HG03097 (cell line): ENCODE measurements around the gene CLRN1.

Source experiments
- ATAC-seq: cut with Tn5 transposase; IDR thresholded peaks from one replicate; pipeline ENCODE4 v1.9.1; 2021; ENCODE audit not compliant: unreplicated experiment, low FRiP score

Gene CLRN1

DNA sequence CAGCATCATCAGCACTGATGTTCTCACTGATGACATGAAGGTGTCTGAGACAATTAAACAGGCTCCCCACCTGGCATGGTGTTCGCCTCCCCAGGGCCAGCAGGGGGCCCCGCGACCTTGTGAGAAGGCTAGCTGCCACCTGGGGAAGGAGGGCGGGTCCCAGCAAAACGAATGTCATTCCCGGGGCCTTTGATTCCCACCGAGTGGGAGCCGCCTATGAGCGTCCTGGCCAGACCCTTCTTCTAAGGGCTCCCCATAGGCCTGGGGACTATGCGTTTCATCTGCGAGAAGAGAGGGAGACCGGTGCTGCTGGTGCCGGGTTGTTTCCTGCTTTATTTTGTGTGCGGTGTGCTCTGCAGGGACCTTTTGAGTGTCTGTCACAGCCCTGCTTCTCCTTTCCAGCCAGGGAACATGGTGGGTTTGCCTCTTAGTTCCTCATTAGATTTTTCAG, 46.8 kb downstream of the CLRN1 start:
- peak; percentile 85 for ATAC-seq

DNA sequence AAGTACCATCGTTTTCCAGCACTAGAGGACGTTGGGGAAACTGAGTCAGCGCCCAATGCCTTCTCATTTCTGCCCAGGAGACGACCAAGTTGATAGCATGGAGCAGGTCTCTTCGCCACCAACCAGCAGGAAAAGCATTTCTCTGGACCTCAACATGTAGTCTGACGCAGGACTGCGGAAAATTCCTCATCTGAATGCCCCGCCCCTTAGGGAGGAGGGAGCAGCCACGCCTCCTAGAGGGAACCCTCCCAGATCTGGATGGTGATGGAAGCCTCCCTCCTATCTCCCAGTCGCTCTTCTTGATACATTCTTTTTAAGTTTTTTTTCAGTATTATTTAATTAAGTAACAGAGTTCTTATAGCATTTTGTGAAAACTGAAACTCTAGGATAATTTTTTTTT, 49.9 kb downstream of the CLRN1 start:
- ATAC-seq, result no peak

DNA sequence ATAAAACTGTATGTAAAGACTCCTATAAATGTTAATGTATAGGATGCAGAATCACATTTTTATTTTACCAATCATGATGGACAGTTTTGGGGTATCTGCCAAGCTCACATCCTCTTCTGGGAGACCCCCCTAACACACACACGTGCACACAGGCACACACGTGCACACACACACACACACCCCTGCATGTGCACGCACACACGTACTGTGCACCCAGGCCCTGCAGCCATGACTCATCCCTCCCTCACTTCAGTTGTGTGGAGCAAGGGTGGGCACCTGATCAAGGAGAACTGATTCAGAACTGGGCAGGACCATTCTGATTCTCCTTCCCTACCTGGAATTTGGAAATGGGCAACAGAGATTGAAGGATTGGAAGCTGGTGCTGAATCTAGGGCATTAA, 51.3 kb downstream of the CLRN1 start:
- ATAC-seq, result no peak

DNA sequence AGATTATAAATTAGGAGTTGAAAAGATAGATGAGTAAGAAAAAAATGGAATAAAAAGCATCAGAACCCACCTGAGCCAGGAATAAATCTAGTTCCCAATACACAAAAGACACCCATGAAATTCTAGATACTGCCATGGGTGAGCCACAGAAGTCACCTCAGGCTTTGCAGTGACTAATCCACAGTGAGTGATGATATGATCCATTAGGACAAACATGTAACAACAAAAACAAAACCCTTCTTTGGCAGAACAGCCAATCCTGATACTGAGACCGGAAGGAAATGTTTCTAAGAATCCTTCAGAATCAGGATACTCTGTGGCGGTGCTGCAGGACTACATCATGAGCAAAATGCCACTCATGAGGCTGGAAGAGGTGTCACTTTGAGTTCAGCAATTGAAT, 52.3 kb downstream of the CLRN1 start:
- ATAC-seq, result no peak

DNA sequence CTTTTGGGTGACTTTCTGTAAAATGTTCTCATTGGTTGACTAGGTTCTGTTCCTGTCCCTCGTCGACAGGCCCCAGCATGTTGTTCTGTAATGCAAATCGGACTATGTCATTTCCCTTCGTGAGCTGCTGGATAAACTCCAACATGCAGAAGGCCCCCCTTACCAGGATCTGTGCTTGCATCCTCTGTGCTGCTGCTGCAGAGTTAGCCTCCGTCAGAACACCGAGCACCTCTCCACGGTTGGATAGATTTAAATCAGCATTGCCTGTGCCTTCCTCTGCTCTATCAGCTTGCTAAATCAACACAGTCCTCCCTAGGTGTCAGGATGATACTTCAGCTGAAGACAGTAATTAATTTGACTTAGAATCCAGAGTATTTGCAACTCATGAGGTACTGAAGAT, 54.6 kb downstream of the CLRN1 start:
- ATAC-seq, result no peak

DNA sequence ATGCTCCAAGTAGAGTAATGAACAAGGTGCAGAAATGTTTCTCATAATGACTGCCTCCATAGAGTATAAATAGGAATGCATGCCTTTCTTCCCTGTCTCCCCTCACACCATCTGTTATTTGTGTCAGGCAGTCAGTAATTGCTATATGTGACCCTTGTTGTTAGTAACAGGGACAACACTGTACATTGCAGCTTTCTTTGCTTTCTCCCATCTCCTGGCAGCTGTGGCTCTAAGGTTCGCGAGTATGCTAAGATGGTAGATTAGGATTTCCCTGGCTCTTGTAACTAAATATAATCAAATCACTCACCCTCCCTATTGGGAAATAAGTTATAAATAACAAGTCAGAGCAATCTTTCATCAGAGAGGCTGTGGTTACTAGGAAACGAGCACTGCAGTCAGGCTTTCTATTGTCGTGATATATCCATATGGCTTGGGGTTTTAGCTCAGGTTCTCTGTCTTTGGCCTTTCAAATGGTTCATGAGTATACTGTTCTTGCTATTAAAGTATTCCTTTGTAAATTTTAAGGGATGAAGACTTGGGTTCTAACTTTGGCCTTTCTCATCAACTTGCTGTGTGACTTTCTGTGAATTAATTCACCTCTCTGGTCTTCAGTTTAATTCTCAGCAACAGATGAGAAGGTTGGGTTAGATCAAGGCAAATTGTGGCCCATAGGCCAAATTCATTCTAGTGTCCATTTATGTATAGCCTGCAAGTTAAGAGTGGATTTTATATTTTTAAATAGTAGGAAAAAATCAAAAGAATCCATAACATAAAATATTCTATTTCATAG, 59.2 kb downstream of the CLRN1 start:
- no peak for ATAC-seq

DNA sequence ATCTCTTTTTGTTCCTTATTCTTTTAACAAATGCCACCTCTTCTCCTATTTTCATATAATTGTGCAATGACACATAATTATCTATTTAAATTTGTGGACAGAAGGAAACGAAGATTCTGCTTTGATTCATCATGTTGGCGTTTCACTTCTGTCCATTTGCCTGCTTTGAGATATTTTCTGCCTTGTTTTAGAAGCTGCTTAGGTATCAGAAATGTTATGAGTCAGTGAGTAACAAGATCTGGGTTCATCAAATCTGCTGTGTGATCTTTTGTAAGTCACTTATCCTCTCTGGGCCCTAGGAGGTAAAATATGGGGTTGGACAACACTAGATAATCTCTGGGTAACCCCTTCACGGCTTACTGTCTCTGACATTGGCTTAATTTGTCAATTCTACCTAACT, 60.0 kb downstream of the CLRN1 start:
- no peak for ATAC-seq

DNA sequence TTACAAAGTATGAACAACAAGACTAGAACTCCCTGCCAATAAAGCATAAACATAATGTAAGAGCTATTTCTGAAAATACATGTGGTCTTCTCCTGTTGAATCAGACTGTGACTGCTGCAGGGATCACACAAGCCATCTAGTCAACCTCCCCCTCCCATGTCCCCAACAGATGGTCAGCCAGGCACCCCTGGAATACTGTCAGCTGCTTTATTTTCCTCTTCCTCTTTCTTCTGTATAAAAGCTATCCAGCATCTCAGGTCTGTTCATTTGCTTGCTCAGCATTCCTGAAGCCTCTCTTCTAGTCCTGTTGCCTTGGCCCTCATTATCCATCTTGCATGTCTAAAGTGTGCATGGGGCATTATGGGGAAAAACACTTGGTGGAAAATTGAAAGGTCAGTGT, 60.8 kb downstream of the CLRN1 start:
- ATAC-seq, result no peak

DNA sequence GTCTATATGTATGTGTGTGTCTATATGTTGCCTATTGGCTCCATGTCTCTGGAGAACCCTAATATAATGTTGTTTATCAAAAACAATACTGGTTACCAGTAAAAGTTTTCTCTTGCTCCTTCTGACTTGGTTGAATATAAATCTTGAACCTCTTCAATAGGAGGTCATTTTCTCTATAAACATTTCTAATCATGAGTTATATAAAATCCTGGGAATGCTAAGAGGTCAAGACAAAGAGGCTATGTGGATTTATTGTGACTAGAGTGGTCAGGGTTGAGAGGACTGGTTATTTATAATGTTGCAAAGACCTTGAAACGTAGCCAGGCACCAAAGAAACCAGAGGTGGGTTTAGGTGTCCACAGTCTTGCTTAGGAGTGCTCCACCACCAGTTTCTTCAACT, 66.1 kb downstream of the CLRN1 start:
- ATAC-seq, result no peak

DNA sequence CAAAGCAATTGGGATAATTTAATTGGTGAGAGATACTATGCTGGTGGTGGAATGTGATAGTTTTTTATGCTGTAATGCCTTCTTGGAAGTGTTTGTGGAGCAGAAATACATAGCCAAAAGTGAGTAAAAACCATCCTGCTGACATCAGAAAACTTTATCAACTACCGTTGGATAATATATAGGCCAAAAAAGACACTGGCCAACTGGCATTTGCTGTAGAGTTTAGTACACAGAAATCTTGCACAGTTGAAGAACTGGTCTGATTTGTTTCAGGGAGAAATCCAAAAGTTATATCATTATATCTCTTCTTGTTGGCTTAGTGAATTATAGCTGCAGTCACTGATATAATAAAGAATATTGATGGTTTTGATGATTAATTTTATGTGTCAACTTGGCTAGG, 66.8 kb downstream of the CLRN1 start:
- no peak for ATAC-seq

DNA sequence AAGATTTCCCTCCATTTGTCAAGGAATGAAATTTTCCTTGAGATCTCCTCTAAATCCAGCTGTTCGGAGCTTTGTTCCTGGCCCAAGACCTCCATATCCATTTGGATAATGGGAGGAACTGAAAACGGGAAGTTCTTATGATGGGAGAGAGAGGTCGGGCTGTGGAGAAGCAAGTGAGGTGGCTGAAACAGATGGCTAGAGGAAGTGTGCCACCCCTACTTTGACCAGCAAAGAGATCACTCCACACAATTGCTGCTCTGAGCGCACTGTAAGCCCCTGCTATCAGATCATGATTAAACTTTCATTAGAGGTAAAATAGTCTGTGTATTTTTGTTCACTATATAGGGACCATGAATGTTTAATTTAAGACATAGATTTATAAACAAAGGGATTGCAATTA, 67.2 kb downstream of the CLRN1 start, which contains the start of gene MINDY4B:
MINDY4B (minus strand) TSS at position 101 of the 400 bp plus-strand sequence; CDS start at position 101, 0 bp downstream.
- no peak for ATAC-seq

DNA sequence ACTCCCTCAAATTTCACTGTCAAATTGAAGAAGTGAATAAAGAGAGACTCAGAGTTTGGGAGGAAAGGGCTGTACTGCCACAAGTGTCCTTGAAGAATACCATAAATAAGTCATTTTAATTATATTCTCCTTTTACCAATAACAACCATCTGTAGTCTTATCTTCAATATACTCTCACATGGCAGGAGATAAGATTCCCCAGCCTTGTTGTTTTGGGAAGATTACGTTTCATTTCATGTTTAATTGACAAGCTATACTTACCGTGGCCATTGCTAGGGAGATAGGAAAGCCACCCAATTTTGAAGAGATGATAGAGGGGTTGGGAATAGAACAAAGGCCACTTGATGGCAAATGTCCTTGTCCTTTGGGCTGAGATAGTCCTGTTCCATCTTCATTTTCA, 69.5 kb downstream of the CLRN1 start:
- ATAC-seq, result no peak

DNA sequence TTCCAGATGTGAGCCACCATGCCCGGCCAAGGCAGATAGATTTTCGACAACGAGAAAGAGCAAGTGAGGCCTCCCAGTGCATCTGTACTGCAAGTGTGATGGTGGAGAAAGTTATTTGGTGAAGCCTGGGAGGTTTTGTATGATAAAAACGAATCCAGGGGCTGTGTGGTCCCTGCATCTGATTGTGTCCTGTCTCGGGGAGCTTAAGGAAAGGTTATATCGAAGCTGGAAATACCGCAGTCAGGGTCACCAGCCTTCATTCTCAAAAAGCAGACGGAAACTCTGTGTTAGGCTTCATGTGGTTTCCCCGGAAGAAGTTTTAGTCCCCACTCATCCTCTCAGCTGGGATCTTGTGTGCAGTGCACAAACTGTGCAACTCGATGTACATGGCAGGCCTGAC, 70.7 kb downstream of the CLRN1 start:
- no peak for ATAC-seq

DNA sequence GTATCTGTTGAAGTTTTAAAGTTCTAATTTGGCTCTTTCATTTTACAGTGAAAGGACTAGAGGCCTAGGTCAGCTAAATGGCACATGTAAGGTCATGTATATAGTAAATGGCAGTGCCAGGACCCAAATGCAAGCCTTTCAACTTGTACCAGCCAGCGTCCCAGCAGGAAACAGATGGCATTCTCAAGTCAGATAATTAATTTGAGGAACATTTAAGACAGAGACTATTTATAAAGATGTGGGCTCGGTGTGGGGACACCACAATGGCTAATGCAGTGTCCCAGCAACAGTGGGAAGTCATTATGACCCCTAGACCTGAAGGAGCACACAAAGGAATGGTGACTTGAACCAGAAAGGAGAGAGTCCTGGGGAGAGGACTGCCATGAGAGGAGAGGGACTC, 73.4 kb downstream of the CLRN1 start:
- no peak for ATAC-seq

DNA sequence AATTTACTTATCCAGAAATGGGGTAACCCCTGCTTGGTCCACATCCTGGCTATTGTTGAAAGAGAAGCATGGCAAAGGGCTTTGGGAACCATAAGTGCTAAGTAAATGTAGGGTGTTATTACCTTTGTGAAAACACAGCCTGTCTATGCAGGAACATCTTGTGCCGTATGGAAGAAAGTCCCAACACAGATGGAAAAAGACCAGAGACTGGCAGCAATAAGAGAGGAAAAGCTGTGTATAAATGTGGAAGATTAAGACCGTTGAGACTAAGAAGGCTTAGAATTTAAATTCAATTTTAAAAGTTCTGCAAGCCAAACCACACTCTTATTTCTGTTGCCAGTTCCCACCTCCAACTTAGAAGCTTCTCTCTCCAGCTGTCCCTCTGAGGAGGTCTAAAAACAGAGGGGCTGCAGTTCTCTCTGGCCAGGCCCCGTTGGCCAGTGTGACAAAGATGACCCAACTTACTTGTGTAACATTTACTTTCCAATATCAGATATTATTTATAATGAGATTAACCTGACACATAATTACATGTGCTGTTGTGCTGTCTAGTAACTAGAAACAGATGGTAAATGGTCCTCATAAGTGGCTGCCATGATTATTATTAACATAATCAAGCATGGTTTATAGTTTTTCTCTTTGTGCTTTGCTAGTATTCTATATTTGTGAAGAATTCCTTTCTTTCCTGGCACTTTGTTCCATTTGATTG, 74.3 kb downstream of the CLRN1 start:
- ATAC-seq, result no peak

DNA sequence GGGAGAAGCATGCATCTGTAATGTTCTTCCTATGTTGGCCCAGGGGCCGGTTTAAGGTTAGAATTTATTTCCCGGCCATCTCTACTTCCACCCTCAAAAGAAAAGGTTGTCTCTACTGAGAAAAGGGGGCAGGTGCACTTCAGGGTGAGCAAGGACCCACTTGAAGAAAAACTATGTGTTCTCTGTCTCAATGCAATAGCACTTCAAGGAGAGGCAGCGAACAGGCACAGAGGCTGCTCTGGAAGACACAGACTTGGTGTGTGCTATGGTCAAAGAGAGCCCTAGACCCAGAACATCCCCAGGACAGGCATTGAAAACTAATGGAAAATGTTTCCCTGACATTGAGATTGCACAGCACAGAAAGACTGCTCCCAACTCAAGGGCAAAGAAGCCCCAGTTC, 74.9 kb downstream of the CLRN1 start:
- ATAC-seq, result no peak

DNA sequence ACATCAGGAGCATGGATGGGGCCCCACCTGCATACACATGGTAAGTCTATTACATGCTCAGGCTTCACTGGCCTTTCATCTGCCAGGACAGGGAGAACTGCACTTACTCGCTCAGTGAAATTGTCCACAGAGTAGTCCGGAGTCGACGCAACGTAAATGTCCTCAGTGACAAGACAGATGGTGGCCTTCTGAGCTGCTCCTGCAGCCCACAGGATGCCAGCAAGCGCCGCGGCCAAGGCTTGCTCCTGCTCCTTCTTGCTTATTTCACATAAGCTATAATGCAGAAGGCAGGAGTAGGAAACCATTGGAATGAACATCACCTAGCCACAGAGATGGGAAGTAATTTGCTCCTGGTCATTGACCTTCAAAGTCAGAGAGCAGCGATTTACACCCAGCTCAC, 81.7 kb downstream of the CLRN1 start:
- no peak for ATAC-seq

DNA sequence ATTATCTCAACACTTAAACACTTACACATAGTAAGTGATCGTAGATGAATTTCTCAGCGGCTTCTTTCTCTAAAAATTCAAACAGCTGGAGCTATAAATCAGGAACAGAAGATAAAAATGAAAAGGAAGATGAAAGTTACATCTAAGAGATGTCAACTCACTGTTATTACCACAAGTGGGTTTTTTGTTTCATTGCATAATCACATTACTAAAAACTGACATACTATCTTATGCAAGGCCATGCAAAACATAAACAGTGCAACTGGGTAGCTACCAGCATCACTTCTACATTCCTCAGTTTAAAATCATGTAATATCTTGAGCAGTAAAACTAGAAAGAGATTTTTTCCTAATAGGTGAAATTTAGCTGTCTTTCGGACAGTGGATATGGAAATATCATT, 82.2 kb downstream of the CLRN1 start:
- no peak for ATAC-seq

DNA sequence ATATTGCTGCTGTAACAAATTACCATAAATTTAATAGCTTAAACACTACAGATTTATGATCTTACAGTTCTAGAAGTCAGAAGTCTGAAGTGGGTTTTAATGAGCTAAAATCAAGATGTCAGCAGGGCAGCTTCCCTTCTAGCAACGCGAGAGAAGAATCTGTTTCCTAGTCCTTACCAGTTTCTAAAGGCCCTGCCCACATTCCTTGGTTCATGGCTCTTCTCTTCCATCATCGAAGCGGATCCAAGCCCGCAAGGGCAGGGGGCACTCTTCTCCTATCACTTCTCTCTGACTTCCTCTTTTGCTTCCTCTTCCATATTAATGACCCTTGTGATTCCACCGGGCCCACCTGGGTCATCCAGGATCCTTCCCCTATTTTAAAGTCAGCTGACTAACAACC, 83.4 kb downstream of the CLRN1 start:
- no peak for ATAC-seq

DNA sequence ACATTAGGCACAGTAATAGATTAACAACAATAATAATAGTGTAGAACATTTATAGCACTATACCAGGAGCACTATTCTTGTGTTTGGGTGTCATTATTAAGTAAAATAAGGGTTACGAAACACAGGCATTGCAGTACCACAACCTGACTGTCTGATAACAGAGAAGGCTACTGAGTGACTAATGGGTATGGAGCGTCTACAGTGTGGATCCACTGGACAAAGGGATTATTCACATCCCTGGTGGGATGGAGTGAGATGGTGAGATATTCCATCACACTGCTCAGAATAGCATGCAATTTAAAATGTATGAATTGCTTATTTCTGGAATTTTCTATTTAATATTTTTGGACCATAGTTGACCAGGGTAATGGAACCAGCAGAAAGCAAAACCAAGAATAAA, 85.5 kb downstream of the CLRN1 start:
- no peak for ATAC-seq

DNA sequence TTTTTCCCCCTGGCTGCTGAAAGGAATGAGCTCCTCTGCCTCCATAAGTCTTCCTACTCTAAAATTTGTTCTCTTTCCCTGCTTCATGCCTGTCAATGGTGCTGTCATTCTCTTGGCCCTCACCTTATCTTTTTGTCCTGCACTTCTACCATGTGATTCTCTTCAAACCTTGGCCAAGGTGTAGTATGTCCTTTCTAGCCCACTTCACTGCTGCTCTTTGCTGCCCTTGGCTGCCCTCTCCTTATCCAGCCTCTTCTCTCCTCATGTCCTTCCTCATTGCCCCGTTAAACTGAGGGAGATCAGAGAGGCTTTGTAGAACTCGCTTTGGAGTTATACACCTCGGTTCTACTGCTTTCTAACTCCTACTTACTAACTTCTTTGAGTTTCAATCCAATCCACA, 87.0 kb downstream of the CLRN1 start:
- ATAC-seq, result no peak

DNA sequence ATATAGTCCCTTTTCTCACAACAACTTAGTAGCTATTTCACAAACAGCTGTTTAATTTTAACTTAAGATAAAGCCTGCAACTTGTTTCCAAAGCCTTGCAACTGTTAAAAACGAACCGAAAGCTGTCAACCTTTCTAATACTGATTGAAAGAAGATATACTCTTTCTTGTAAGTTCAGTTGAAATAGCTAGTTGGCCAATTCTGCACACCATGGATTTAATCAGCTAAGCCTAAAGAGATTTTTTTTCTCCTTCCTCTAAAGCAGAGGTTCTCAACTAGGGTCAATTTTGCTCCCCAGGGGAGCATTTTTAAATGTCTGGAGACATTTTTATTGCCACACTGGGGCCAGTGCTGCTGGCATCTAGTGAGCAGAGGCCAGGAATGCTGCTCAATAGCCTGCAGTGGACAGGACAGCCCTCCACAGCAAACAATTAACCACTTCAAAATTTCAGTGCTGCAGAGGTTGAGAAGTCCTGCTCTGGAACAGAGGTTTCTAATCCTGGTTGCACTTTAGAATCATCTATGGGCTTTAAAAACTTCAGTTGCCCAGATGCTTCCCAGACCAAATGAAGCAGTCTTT, 93.4 kb downstream of the CLRN1 start:
- ATAC-seq, result no peak
